BJ (cell line): ENCODE data around the gene MRPL28. TPM values are rescaled to one million over a fixed set of nuclear protein-coding genes. Genes with fewer than 3 reads are reported as not detected.

Experiments used
- CTCF ChIA-PET: fragments of 350-600 bp; formaldehyde crosslinking; extraction: SDS; loops from one replicate; lab custom pipeline; 2021; ENCODE audit warnings: antibody characterized with exemption, inconsistent platforms; lab: Yijun Ruan, JAX
- POLR2A ChIA-PET: fragments of 300-600 bp; sonication (Branson Sonifier 250); formaldehyde crosslinking; extraction: SDS; loops from one replicate; lab custom pipeline; 2021; ENCODE audit warnings: antibody characterized with exemption; lab: Charles Lee
- DNase-seq: peaks from one replicate; pipeline ENCODE4 v3.0.0-alpha.2; 2011; ENCODE audit warnings: low read depth
- H3K27me3 ChIP-seq: 2 replicates; pipeline ENCODE4 v1.6.0; 2011; ENCODE audit warnings: low read length; ENCODE audit not compliant: control insufficient read depth, insufficient read depth
- H3K36me3 ChIP-seq: 2 replicates; pipeline ENCODE4 v1.5.1; 2011; ENCODE audit warnings: low read length; ENCODE audit not compliant: control insufficient read depth, insufficient read depth
- H3K4me3 ChIP-seq: 2 replicates; pipeline ENCODE4 v1.5.1; 2011; ENCODE audit warnings: low read depth, mild to moderate bottlenecking, control low read depth, low read length
- polyA plus RNA-seq: library from polyadenylated mRNA; depleted of rRNA; stranded (reverse); fragments of >200 nt; gene quantifications from 2 replicates; pipeline ENCODE4 v1.2.3, GENCODE V29; 2011
- TF ChIP-seq, protein P1 (sequence below): IDR thresholded peaks from 2 replicates; pipeline ENCODE4 v1.5.1; 2011; ENCODE audit warnings: low read depth, mild to moderate bottlenecking, control low read depth, inconsistent platforms, low read length, moderate library complexity; ENCODE audit not compliant: insufficient read depth

The MRPL28 gene
- polyA plus RNA-seq, 1 experiment: 188 TPM

DNA sequence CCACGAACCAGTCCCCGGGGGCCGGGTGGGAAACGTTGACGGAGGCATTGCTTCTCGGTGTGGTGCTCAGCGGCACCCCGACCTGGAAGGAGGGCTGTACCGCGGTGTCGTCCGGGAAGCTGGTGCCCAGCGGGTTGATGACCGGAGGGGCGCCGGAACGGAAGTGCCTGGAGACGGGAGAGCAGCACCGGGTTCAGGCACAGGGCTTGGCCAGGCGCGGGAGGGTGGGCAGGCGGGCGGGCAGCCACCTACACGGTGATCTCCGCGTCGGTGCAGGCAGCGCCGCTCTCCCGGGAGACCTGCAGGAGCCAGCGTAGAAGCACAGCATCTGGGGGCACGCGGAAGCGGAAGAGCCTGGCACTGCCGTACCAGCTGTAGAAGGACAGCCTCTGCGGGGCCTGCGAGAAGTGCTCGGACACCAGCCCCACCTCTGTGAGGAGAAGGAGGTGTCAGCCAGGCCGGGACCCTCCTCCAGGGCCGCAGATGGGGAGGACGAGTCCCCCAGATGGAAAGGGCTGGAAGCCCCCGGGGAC is 7.1 kb upstream of the MRPL28 start:
- ChIA-PET CTCF (no interaction called here), POLR2A (no interaction called here)
- no peak for DNase-seq
- Histone ChIP-seq H3K4me3 (no peak overlapping the region), H3K27me3 (no peaks in the 10 kb centered on the region), H3K36me3 (peaks cover 20% of the 10 kb centered on the region)
- TF ChIP-seq, protein P1, sequence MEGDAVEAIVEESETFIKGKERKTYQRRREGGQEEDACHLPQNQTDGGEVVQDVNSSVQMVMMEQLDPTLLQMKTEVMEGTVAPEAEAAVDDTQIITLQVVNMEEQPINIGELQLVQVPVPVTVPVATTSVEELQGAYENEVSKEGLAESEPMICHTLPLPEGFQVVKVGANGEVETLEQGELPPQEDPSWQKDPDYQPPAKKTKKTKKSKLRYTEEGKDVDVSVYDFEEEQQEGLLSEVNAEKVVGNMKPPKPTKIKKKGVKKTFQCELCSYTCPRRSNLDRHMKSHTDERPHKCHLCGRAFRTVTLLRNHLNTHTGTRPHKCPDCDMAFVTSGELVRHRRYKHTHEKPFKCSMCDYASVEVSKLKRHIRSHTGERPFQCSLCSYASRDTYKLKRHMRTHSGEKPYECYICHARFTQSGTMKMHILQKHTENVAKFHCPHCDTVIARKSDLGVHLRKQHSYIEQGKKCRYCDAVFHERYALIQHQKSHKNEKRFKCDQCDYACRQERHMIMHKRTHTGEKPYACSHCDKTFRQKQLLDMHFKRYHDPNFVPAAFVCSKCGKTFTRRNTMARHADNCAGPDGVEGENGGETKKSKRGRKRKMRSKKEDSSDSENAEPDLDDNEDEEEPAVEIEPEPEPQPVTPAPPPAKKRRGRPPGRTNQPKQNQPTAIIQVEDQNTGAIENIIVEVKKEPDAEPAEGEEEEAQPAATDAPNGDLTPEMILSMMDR: no peak

DNA sequence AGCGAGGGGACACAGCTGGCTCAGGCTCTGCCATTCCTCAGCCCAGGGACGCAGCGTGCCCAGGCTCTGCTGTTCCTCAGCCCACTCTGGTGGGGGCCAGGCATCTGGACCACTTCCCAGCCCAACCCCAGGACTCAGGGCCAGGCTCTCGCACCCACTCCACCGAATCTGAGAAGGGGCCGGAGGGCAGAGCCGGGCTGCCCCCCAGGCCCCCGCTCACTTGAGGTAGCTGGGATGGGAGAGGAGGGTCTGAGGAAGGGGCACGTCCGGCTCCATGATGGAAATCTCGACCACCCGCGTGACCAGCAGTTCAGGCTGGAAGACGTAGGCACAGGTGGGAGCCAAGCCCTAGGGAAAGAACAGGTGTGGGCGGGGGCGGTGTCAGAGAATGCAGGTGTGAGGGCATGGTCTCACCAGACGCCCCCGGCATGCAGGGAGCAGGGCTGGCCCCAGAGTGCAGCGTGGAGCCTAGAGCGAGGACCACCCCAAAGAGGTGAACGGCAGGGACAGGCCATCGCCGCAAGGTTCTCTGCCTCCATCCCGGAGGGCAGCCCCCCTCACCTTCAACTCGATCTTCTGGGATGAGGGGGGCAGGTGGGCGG is 6.6 kb upstream of the MRPL28 start:
- peaks cover 23% of the 10 kb centered on the region for H3K36me3 ChIP-seq
- H3K4me3 ChIP-seq: no peak overlapping the region
- POLR2A ChIA-PET: no interaction called here
- DNase-seq: no peak
- H3K27me3 ChIP-seq: no peaks in the 10 kb centered on the region
- TF ChIP-seq, protein P1: no peak
- CTCF ChIA-PET: no interaction called here

GRCh38 chr16:375927-376816 is 5.8 kb upstream of the MRPL28 start:
- TF ChIP-seq, protein P1: no peak
- ChIA-PET CTCF (no interaction called here), POLR2A (no interaction called here)
- Histone ChIP-seq H3K36me3 (peaks cover 28% of the 10 kb centered on the region), H3K4me3 (no peak overlapping the region), H3K27me3 (no peaks in the 10 kb centered on the region)
- no peak for DNase-seq

GRCh38 chr16:375212-375611 is 4.9 kb upstream of the MRPL28 start:
- DNase-seq: no peak
- ChIA-PET POLR2A (no interaction called here), CTCF (no interaction called here)
- H3K4me3 ChIP-seq: no peak overlapping the region
- no peaks in the 10 kb centered on the region for H3K27me3 ChIP-seq
- H3K36me3 ChIP-seq: peaks cover 28% of the 10 kb centered on the region
- TF ChIP-seq, protein P1: no peak

DNA sequence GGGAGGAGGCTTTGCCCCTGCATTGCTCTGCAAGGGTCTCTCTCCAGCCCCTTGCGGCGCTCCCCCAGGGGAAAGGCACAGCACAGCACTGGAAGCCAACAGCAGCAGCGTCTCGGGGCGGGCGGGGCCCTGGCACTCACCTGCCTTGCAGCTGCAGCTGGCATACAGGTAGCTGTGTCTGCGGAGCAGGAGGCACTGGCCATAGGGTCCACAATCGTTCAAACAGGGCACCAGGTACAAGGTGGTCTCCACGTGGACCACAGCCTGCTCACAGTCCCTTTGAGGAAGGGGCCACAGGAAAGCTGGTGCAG is 4.2 kb upstream of the MRPL28 start:
- Histone ChIP-seq H3K4me3 (no peak overlapping the region), H3K36me3 (peaks cover 28% of the 10 kb centered on the region), H3K27me3 (no peaks in the 10 kb centered on the region)
- CTCF ChIA-PET: no interaction called here
- TF ChIP-seq, protein P1: no peak
- no peak for DNase-seq
- POLR2A ChIA-PET: no interaction called here
